Gastrocnemius medialis (tissue), 4 donors: ENCODE measurements around the gene RAP1B. TPM values are rescaled to one million over a fixed set of nuclear protein-coding genes. Genes with fewer than 3 reads are reported as not detected.

Source experiments
- ATAC-seq, 2 donors: fragments of 150-250 bp; one replicate each; pipeline ENCODE4 v1.9.1; 2016
- DNase-seq, 2 donors: peaks; one replicate each; pipeline ENCODE4 v3.0.0-alpha.2; 2019
- H3K27ac ChIP-seq, 4 donors: fragments of 200-600 bp; sonication (generic); 1 replicate in 1 of 4; 2 replicates in 3 of 4; pipeline ENCODE4 v1.5.1; 2016 to 2018; ENCODE audit warnings: mild to moderate bottlenecking in 2 of 4, moderate library complexity in 1 of 4
- H3K27me3 ChIP-seq, 3 donors: fragments of 200-600 bp; sonication (generic) in 2 of 3; 1 replicate in 1 of 3; 2 replicates in 2 of 3; pipeline versions ENCODE4 v1.5.1 to v1.6.0; 2016 to 2019; ENCODE audit warnings: mild to moderate bottlenecking in 1 of 3, moderate library complexity in 1 of 3
- H3K36me3 ChIP-seq, 2 donors: fragments of 200-600 bp; sonication (generic) in 1 of 2; one replicate each; pipeline ENCODE4 v1.5.1; 2017 to 2018
- H3K4me1 ChIP-seq, 2 donors: fragments of 200-600 bp; sonication (generic) in 1 of 2; one replicate each; pipeline ENCODE4 v1.5.1; 2016 to 2017; ENCODE audit warnings: mild to moderate bottlenecking in 2 of 2
- H3K4me3 ChIP-seq, 4 donors: fragments of 200-600 bp; sonication (generic) in 3 of 4; 1 replicate in 1 of 4; 2 replicates in 3 of 4; pipeline ENCODE4 v1.5.1; 2016 to 2019; ENCODE audit warnings: mild to moderate bottlenecking in 2 of 4
- H3K9me3 ChIP-seq, 3 donors: fragments of 200-600 bp; sonication (generic) in 2 of 3; 1 replicate in 1 of 3; 2 replicates in 2 of 3; pipeline ENCODE4 v1.5.1; 2016 to 2019
- POLR2A ChIP-seq, 2 donors: fragments of 450-650 bp; IDR thresholded peaks; one replicate each; pipeline ENCODE4 v1.6.1; 2017; ENCODE audit warnings: antibody characterized with exemption in 2 of 2, mild to moderate bottlenecking in 2 of 2, moderate library complexity in 2 of 2
- in situ Hi-C, 4 donors: fragments of 200-750 bp; cut with MboI; loops; one replicate each; pipeline versions ENCODE4 v1.15.0 to v1.8.0; 2017; ENCODE audit warnings: low sequenced_read_pairs in 4 of 4
- intact Hi-C: fragments of 100-400 bp; cut with DNase I; formaldehyde crosslinking; loops from one replicate; pipeline ENCODE4 v1.15.1; 2023; ENCODE audit warnings: low total_unique reads
- total RNA-seq, 4 donors: library from RNA; depleted of rRNA; stranded (reverse); fragments of >200 nt; gene quantifications; one replicate each; pipeline versions ENCODE4 v1.1.0 to v1.2.3, GENCODE V29; 2016
- TF ChIP-seq, protein P1 (sequence below), 5 experiments: fragments of 450-650 bp in 3 of 5; fragments of 200-600 bp in 2 of 5; sonication (generic) in 2 of 5; IDR thresholded peaks in 4 of 5; conservative IDR thresholded peaks in 1 of 5; 1 replicate in 4 of 5; 2 replicates in 1 of 5; pipeline ENCODE4 v1.5.1; 2016 to 2019; ENCODE audit warnings: antibody characterized with exemption in 5 of 5, mild to moderate bottlenecking in 3 of 5, moderate library complexity in 3 of 5

Gene RAP1B
- total RNA-seq, 4 donors from 2014 or later: 58.4 to 93.8 (median 71.9) TPM

DNA sequence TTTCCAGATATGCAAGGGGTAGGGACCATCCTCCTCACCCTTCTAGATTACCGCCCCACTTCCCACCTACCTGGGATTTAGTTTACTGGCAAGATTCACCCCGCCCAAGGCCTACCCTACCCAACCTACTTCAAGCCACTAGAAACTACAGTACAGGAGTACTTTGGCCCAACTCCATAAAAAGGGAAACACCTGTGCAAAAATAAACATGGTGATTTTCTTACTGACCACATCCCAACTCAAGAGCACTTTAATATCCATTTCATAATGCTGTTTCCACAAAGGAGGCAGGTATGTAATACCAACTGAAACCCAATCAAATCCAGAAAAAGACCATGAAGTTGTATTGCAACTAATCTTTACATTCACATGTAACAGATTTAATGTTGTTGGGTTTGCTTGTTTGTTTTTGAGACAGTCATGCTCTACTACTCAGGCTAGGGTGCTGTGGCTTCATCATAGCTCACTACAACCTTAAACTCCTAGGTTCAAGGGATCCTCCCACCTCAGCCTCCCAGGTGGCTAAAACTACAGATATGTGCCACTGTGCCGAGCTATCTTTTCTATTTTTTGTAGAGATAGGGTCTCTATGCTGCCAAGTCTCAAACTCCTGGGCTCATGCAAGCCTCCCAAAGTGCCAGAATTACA lies 41.7 kb upstream of the RAP1B start:
- no peak overlapping the region for H3K4me3 ChIP-seq
- no peaks in the 10 kb centered on the region for H3K4me1 ChIP-seq
- ATAC-seq (no peak), DNase-seq (no peak)
- TF ChIP-seq, protein P1, sequence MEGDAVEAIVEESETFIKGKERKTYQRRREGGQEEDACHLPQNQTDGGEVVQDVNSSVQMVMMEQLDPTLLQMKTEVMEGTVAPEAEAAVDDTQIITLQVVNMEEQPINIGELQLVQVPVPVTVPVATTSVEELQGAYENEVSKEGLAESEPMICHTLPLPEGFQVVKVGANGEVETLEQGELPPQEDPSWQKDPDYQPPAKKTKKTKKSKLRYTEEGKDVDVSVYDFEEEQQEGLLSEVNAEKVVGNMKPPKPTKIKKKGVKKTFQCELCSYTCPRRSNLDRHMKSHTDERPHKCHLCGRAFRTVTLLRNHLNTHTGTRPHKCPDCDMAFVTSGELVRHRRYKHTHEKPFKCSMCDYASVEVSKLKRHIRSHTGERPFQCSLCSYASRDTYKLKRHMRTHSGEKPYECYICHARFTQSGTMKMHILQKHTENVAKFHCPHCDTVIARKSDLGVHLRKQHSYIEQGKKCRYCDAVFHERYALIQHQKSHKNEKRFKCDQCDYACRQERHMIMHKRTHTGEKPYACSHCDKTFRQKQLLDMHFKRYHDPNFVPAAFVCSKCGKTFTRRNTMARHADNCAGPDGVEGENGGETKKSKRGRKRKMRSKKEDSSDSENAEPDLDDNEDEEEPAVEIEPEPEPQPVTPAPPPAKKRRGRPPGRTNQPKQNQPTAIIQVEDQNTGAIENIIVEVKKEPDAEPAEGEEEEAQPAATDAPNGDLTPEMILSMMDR (IDR thresholded peaks at IDR 0.05 in 4 of 5, conservative IDR thresholded peaks at IDR 0.05 in 1 of 5): no peak
- no peak for TF ChIP-seq POLR2A (IDR thresholded peaks at IDR 0.05)
- no peak overlapping the region for H3K27ac ChIP-seq
- intact Hi-C loops (loop anchor here (5.0 kb wide), 1 partner anchor 367 kb away; no protein-coding TSS in a partner anchor), in situ Hi-C loops (loop anchor here in 1 of 4 donors (25.0 kb wide), 1 partner anchor 93 kb away; no protein-coding TSS in a partner anchor)
- no peaks in the 10 kb centered on the region for H3K36me3 ChIP-seq
- H3K27me3 ChIP-seq: no peaks in the 10 kb centered on the region
- no peaks in the 10 kb centered on the region for H3K9me3 ChIP-seq

DNA sequence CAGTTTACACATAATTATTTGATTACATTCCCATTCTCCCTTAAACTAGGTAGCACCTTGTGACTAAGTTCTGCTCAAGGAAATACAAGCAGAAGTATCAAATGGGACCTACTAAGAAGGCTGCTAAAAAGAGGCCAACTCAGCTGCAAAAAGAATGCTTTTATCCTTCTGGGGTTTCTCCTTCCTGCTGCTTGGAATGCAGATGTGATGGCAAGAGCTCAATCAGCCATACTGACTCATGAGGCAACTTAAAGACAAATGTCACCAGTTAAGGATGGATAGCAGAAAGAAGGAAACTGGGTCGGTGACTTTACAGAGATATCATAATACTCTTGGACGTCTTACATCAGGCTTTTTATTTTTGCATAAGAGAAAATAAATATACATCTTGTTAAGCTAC lies 38.0 kb upstream of the RAP1B start:
- DNase-seq (no peak), ATAC-seq (no peak)
- Histone ChIP-seq H3K27ac (no peak overlapping the region), H3K4me1 (no peaks in the 10 kb centered on the region), H3K9me3 (no peaks in the 10 kb centered on the region), H3K4me3 (no peak overlapping the region), H3K36me3 (no peaks in the 10 kb centered on the region), H3K27me3 (no peaks in the 10 kb centered on the region)
- intact Hi-C loops: no loop called here
- in situ Hi-C loops: loop anchor here in 1 of 4 donors (25.0 kb wide), 1 partner anchor 90 kb away; no protein-coding TSS in a partner anchor
- TF ChIP-seq, protein P1 (IDR thresholded peaks at IDR 0.05 in 4 of 5, conservative IDR thresholded peaks at IDR 0.05 in 1 of 5): no peak
- TF ChIP-seq POLR2A (IDR thresholded peaks at IDR 0.05): no peak

DNA sequence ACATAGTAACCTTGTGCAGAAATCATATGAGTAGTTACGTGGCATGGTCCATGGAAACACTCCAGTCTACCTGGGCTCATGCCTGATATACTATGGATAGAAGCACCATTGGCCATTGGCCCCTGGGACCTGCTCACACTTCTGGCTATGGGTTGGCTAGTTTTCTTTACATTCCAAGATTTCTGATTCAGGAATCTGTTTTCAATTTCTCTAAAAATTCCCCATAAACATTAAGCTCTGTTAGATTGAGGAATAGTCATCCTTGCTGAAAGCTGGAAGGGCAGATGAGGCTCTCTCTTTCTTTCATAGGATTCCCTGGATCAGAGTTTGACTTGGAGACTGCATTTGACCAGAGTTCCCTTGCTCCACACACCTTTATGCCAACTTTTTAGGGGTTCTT lies 37.3 kb upstream of the RAP1B start:
- TF ChIP-seq POLR2A (IDR thresholded peaks at IDR 0.05): no peak
- Histone ChIP-seq H3K9me3 (no peaks in the 10 kb centered on the region), H3K27me3 (no peaks in the 10 kb centered on the region), H3K27ac (no peak overlapping the region), H3K4me3 (no peak overlapping the region), H3K36me3 (no peaks in the 10 kb centered on the region), H3K4me1 (no peaks in the 10 kb centered on the region)
- no peak for DNase-seq
- intact Hi-C loops (no loop called here), in situ Hi-C loops (loop anchor here in 1 of 4 donors (25.0 kb wide), 1 partner anchor 89 kb away; no protein-coding TSS in a partner anchor)
- no peak for ATAC-seq

DNA sequence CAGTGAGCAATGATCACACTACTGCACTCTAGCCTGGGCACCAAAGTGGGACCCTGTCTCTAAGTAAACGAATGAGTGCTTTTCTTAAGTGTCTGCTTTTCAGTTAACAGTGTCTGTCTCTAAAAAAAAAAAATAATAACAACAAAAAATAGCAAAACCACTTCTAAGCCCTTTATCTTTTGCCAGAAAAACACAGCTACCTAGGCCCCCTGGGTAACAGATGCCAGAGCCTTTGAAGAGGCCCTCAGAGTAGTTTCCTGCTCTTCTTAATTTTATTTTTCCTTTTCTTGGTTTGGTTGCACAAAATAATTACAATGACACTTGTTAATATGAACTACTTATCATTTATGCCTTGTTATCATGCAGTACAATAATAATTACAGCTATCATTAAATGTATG lies 32.8 kb upstream of the RAP1B start:
- TF ChIP-seq, protein P1 (IDR thresholded peaks at IDR 0.05 in 4 of 5, conservative IDR thresholded peaks at IDR 0.05 in 1 of 5): no peak
- TF ChIP-seq POLR2A (IDR thresholded peaks at IDR 0.05): no peak
- ATAC-seq: no peak
- Histone ChIP-seq H3K4me3 (no peak overlapping the region), H3K27ac (no peak overlapping the region), H3K27me3 (no peaks in the 10 kb centered on the region), H3K9me3 (no peaks in the 10 kb centered on the region), H3K4me1 (no peaks in the 10 kb centered on the region), H3K36me3 (no peaks in the 10 kb centered on the region)
- in situ Hi-C loops: no loop called here
- no peak for DNase-seq
- intact Hi-C loops: no loop called here

DNA sequence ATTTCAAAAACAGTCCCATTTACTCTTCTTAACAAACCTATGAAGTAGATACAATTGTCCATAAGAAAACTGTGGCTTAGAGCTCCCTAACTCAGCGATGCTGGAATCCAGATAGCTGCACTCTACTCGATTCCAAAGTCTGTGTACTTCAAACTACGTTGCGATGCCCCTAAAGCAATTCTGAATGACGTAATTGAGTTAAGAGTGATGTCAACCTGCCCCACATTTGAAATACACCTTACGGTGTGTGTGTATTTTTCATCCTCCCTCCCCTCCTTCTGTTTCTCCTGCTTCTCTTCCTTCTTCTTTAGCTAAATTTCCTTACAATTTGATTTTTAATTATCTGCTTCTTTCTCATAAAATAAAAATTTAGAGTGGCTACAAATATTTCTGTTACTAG lies 31.9 kb upstream of the RAP1B start:
- ATAC-seq: no peak
- DNase-seq: no peak
- intact Hi-C loops (no loop called here), in situ Hi-C loops (no loop called here)
- Histone ChIP-seq H3K27ac (no peak overlapping the region), H3K27me3 (no peaks in the 10 kb centered on the region), H3K4me1 (no peaks in the 10 kb centered on the region), H3K4me3 (no peak overlapping the region), H3K36me3 (no peaks in the 10 kb centered on the region), H3K9me3 (no peaks in the 10 kb centered on the region)
- TF ChIP-seq POLR2A (IDR thresholded peaks at IDR 0.05): no peak
- TF ChIP-seq, protein P1 (IDR thresholded peaks at IDR 0.05 in 4 of 5, conservative IDR thresholded peaks at IDR 0.05 in 1 of 5): no peak
